Mucosa of rectum (tissue), 2 donors: Measurements from ENCODE around the gene ICA1.

Experiments used
- H3K27ac ChIP-seq, 2 donors: one replicate each; pipeline ENCODE4 v1.7.0; 2013; ENCODE audit warnings: inconsistent platforms in 2 of 2, low read depth in 2 of 2, low read length in 2 of 2
- H3K27me3 ChIP-seq, 2 donors: one replicate each; pipeline ENCODE4 v1.7.0; 2013; ENCODE audit warnings: low read length in 2 of 2; ENCODE audit not compliant: control insufficient read depth in 2 of 2, insufficient read depth in 2 of 2
- H3K36me3 ChIP-seq, 2 donors: one replicate each; pipeline ENCODE4 v1.7.0; 2013; ENCODE audit warnings: low read length in 2 of 2; ENCODE audit not compliant: control insufficient read depth in 2 of 2, insufficient read depth in 2 of 2
- H3K4me1 ChIP-seq, 2 donors: one replicate each; pipeline ENCODE4 v1.7.0; 2013; ENCODE audit warnings: low read length in 2 of 2, mild to moderate bottlenecking in 1 of 2; ENCODE audit not compliant: control insufficient read depth in 2 of 2, insufficient read depth in 2 of 2
- H3K4me3 ChIP-seq, 2 donors: one replicate each; pipeline ENCODE4 v1.7.0; 2013; ENCODE audit warnings: low read length in 2 of 2
- H3K9ac ChIP-seq, 2 donors: one replicate each; pipeline ENCODE4 v1.7.0; 2013; ENCODE audit warnings: low read length in 2 of 2, low read depth in 1 of 2, mild to moderate bottlenecking in 1 of 2
- H3K9me3 ChIP-seq, 2 donors: one replicate each; pipeline ENCODE4 v1.7.0; 2013; ENCODE audit warnings: low read length in 2 of 2; ENCODE audit not compliant: control insufficient read depth in 2 of 2
- donor health status: healthy.
- donor health status: Normal muscosa, but diverticular disease.

ICA1 gene

DNA sequence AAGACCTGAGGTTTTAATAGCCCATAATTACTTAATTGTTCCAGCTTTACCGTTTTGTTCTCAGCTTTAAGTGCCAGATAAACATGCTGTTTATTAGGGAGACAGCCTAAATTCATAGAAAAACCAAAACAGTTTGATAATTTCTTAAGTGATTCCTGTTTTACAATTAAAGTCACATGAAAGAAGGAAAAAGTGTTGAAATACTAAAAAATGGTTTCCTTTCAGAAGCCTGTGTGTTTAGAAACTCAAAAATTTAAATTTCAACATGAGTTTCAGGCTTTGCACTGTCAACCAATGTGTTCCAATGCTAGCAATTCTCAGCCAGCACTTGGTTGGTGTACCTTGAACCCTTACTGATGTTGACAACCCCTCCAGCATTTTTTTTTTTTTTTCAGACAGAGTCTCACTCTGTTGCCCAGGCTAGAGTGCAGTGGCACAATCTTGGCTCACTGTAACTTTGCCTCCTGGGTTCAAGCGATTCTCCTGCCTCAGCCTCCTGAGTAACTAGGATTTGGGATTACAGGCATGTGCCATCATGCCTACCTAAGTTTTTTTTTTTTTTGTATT, 135.3 kb downstream of the ICA1 start:
- Histone ChIP-seq H3K27ac (no peak overlapping the region), H3K9ac (no peak overlapping the region), H3K36me3 (peaks cover 3 to 18% of the 10 kb centered on the region in 2 donors), H3K4me3 (no peak overlapping the region), H3K27me3 (no peaks in the 10 kb centered on the region), H3K4me1 (peaks cover 0 to 7% of the 10 kb centered on the region in 2 donors), H3K9me3 (no peaks in the 10 kb centered on the region)

GRCh38 chr7:8125680-8126444, 136.1 kb downstream of the ICA1 start:
- Histone ChIP-seq H3K27me3 (no peaks in the 10 kb centered on the region), H3K4me1 (peaks cover 0 to 7% of the 10 kb centered on the region in 2 donors), H3K4me3 (peak overlapping the region in 1 of 2 donors; percentile 33), H3K36me3 (peaks cover 2 to 18% of the 10 kb centered on the region in 2 donors), H3K27ac (peak overlapping the region; percentile 1 to 71), H3K9ac (no peak overlapping the region), H3K9me3 (no peaks in the 10 kb centered on the region)

DNA sequence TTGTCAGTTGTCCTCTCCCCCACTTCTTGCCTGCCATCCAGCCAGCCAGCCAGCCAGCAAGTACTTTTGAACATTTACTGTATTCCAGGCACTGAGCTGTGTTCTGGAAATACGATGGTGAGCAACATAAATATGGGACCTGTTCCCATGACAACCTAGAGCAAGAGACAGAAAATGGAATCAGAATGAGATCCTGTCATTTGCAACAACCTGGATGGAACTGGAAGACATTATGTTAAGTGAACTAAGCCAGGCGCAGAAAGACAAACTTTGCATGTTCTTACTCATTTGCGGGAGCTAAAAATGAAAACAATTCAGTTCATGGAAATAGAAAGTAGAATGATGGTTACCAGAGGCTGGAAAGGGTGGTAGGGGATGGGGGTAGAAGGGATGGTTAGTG, 140.7 kb downstream of the ICA1 start:
- H3K9me3 ChIP-seq: no peaks in the 10 kb centered on the region
- no peak overlapping the region for H3K27ac ChIP-seq
- no peaks in the 10 kb centered on the region for H3K27me3 ChIP-seq
- no peak overlapping the region for H3K9ac ChIP-seq
- peaks cover 9 to 15% of the 10 kb centered on the region in 2 donors for H3K36me3 ChIP-seq
- H3K4me3 ChIP-seq: no peak overlapping the region
- no peaks in the 10 kb centered on the region for H3K4me1 ChIP-seq

- Histone ChIP-seq H3K36me3 (peaks cover 9 to 12% of the 10 kb centered on the region in 2 donors), H3K9me3 (no peaks in the 10 kb centered on the region), H3K27ac (no peak overlapping the region), H3K4me3 (no peak overlapping the region), H3K4me1 (no peaks in the 10 kb centered on the region), H3K9ac (no peak overlapping the region), H3K27me3 (no peaks in the 10 kb centered on the region)
These were observed 141.4 kb downstream of the ICA1 start for GRCh38 chr7:8120390-8121058.

DNA sequence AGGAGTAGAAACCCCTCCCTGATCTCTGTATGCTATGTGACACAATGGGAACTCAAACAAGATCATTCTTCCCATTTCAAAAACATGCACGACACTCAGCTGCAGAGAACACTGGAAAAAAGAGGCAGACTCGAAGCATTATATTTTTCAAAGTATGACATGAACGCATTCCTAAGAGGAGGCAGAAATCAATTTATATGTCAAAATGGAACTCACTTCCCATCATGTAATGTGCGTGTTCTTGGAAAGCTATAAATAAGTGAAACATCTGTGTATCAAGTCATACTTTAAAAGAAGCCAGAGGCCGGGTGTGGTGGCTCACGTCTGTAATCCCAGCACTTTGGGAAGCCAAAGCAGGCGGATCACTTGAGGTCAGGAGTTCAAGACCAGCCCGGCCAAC, 142.7 kb downstream of the ICA1 start:
- Histone ChIP-seq H3K9me3 (no peaks in the 10 kb centered on the region), H3K27ac (no peak overlapping the region), H3K4me1 (no peaks in the 10 kb centered on the region), H3K4me3 (no peak overlapping the region), H3K27me3 (no peaks in the 10 kb centered on the region), H3K9ac (no peak overlapping the region), H3K36me3 (peaks cover 9 to 10% of the 10 kb centered on the region in 2 donors)

- Histone ChIP-seq H3K27me3 (no peaks in the 10 kb centered on the region), H3K27ac (no peak overlapping the region), H3K36me3 (peaks cover 8 to 9% of the 10 kb centered on the region in 2 donors), H3K4me1 (no peaks in the 10 kb centered on the region), H3K9ac (no peak overlapping the region), H3K4me3 (no peak overlapping the region), H3K9me3 (no peaks in the 10 kb centered on the region)
These were observed 144.8 kb downstream of the ICA1 start for GRCh38 chr7:8117195-8117594.

GRCh38 chr7:8115547-8116402, 146.2 kb downstream of the ICA1 start:
- Histone ChIP-seq H3K4me3 (no peak overlapping the region), H3K36me3 (peaks cover 3 to 9% of the 10 kb centered on the region in 2 donors), H3K9ac (no peak overlapping the region), H3K9me3 (no peaks in the 10 kb centered on the region), H3K4me1 (no peaks in the 10 kb centered on the region), H3K27me3 (no peaks in the 10 kb centered on the region), H3K27ac (no peak overlapping the region)

GRCh38 chr7:8114175-8114574, 147.8 kb downstream of the ICA1 start:
- H3K4me3 ChIP-seq: no peak overlapping the region
- H3K27me3 ChIP-seq: no peaks in the 10 kb centered on the region
- H3K9ac ChIP-seq: no peak overlapping the region
- H3K4me1 ChIP-seq: no peaks in the 10 kb centered on the region
- H3K27ac ChIP-seq: no peak overlapping the region
- no peaks in the 10 kb centered on the region for H3K9me3 ChIP-seq
- H3K36me3 ChIP-seq: peaks cover 2 to 7% of the 10 kb centered on the region in 2 donors

DNA sequence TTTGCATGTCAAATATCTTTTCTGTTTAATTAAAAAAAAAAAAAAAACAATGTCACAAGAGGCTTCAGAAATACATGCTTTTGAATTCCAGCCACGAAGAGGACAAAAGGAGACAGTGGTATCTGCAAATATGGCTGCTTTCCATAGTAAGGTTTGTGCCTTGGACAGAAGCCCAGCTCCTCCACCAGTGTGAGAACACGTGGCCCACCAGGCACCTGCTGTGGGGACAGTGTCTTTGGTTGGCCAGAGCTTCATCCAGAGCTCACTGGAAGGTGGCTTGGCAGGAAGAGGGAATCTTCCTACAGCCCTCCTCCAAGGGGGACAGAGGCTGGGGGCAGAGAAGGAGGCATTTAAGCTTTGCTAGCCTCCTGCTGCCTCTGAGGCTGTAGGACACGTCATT, 148.8 kb downstream of the ICA1 start:
- Histone ChIP-seq H3K27me3 (no peaks in the 10 kb centered on the region), H3K4me3 (no peak overlapping the region), H3K27ac (no peak overlapping the region), H3K9ac (no peak overlapping the region), H3K9me3 (no peaks in the 10 kb centered on the region), H3K4me1 (no peaks in the 10 kb centered on the region), H3K36me3 (peaks cover 0 to 5% of the 10 kb centered on the region in 2 donors)
